H1 (cell line): ENCODE data around the gene ASPRV1. TPM values are rescaled to one million over a fixed set of nuclear protein-coding genes. Genes with fewer than 3 reads are reported as not detected.

Experiments
- CHD2 ChIP-seq: IDR thresholded peaks from 2 replicates; pipeline ENCODE4 v1.6.1; 2012; ENCODE audit warnings: low read length, improper control_type of control experiment
- CTBP2 ChIP-seq: IDR thresholded peaks from 2 replicates; pipeline ENCODE4 v1.7.0; 2011; ENCODE audit warnings: borderline replicate concordance, mild to moderate bottlenecking, moderate library complexity, mixed read lengths, low read length; ENCODE audit not compliant: insufficient read depth, insufficient read length
- HDAC2 ChIP-seq, 2 experiments: fragments of 300-600 bp in 1 of 2; sonication (generic) in 1 of 2; IDR thresholded peaks; 2 replicates each; pipeline ENCODE4 v1.6.1; 2011 to 2012; ENCODE audit warnings: low read depth in 2 of 2, low read length in 2 of 2, mild to moderate bottlenecking in 2 of 2, moderate library complexity in 2 of 2, borderline replicate concordance in 1 of 2, inconsistent platforms in 1 of 2
- HDAC6 ChIP-seq: IDR thresholded peaks from one replicate; pipeline ENCODE4 v1.7.1; 2012; ENCODE audit warnings: low read depth, mild to moderate bottlenecking, inconsistent platforms, low read length, moderate library complexity
- SIX5 ChIP-seq: IDR thresholded peaks from 2 replicates; pipeline ENCODE4 v1.6.1; 2011; ENCODE audit warnings: mild to moderate bottlenecking, low read depth, low read length
- TAF1 ChIP-seq: IDR thresholded peaks from 2 replicates; pipeline ENCODE4 v1.6.1; 2011; ENCODE audit warnings: mild to moderate bottlenecking, low read depth, low read length
- polyA plus RNA-seq, 7 experiments: library from polyadenylated mRNA; depleted of rRNA in 3 of 7; stranded (reverse) in 5 of 7; unstranded in 2 of 7; fragments of >200 nt in 5 of 7; fragments of 200-250 nt in 2 of 7; gene quantifications; 1 replicate in 5 of 7; 2 replicates in 1 of 7; 4 replicates in 1 of 7; pipeline versions ENCODE4 v1.2.1 to v1.2.3, GENCODE V29; 2011 to 2013; ENCODE audit warnings: missing spikeins in 2 of 7, mixed read lengths in 2 of 7
- total RNA-seq: library from RNA; stranded (reverse); fragmentation: NEBNext Ultra II Directional; extraction: Animal tissue kit (Norgen Biotek cat#: 25700); gene quantifications from 2 replicates; pipeline ENCODE4 v1.2.1, GENCODE V29; 2021

ASPRV1 gene
- total and polyA plus RNA-seq, 2 of the 8 experiments (the other 6 are each of a cell fraction or from before 2014, with no cell fraction given), result 0.59 to 0.95 TPM

GRCh38 chr2:69916106-69916505, 45.3 kb downstream of the ASPRV1 start (continued):
- TF ChIP-seq CTBP2 (no peak), SIX5 (no peak), TAF1 (no peak), HDAC6 (no peak), CHD2 (no peak), HDAC2 (IDR thresholded peaks at IDR 0.05; ENCODE audit: borderline replicate concordance in 1 of 2, low read depth in 2 of 2, low read length in 2 of 2) (no peak)
- TF ChIP-seq, all 59 proteins: peak for 0
